ENCODE measurements around the gene PTPN18.
A peak's percentile ranks its signal among the peaks of the same experiment; 100 is the strongest.
"Not testable (repeated sequence)": the region's sequence is repeated elsewhere in the genome, so short reads cannot be mapped to it uniquely, and the experiment has no call there.

The PTPN18 gene

GRCh38 chr2:130355578-130356431 lies at the start of gene PTPN18:
TSS of gene PTPN18 (plus strand) at chr2:130356056. CDS start at chr2:130356108, 52 bp downstream.
- peak; percentile 64 for DNase-seq

DNA sequence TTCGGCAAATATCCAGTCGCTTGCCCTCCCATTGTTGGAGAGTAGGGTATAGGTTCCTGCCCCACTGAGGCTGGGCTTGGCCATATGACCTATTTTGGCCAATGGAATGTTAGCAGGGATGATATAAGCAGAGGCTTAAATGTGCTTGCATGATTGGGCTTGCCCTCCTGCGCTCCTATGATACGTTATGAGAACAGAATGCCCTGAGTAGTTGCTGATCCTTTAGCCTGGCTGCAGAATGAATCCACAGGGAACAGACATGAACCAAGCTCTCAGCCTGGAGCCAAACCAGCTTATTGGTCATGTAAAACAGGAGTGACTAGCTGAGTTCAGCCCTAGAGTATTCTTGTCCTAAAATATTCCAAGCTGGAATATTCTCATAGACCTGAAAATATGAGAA lies 48.0 kb upstream of the PTPN18 start:
- DNase-seq, result no peak

DNA sequence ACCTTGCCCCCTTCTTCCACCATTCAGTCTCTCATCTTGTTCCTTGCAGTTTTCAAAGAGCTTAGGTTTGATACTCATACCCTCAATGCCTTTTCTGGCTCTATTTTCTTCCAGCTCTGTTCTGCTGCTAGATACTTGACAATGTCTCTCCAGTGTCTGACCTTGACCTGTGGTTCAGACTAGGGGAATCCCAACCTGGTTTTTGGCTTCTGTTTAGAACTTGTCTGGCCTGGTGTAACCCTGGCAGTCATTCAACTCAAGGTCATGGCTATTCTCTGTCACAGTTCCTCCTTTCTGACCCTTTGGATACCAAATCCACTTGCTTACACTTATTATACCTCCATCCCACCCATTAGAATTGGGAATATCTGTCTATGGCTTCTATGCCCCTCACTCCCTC lies 45.0 kb upstream of the PTPN18 start:
- DNase-seq, result no peak

- DNase-seq, result no peak
Measured at GRCh38 chr2:130313812-130314334, 42.0 kb upstream of the PTPN18 start.

- no peak for DNase-seq
Measured at GRCh38 chr2:130314377-130314776, 41.5 kb upstream of the PTPN18 start.

GRCh38 chr2:130316596-130316995 lies 39.3 kb upstream of the PTPN18 start:
- no peak for DNase-seq

DNA sequence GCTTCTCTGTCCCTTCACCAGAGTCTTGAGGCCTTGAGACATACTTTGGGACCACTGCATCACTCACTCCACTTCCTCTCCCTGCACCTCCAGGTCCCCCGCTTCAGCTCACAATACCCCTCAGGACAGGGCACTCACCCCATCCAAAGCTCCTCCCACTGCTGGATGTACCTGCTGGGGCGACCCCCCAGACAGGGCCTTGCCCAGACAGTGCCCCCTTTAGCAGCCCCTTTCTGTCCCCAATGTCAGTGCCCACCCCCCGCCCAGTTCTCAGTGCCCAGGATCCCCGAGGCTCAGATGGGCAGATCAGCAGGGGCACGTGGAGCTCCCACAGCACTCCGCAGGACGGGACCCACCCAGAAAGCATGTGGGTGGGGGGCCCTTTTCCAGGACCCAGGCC lies 37.0 kb upstream of the PTPN18 start:
- DNase-seq, result no peak

- DNase-seq, result no peak
Measured at GRCh38 chr2:130319536-130319935, 36.3 kb upstream of the PTPN18 start.

GRCh38 chr2:130327703-130328527 lies 27.9 kb upstream of the PTPN18 start:
- DNase-seq, result no peak

- DNase-seq, result no peak
Measured at GRCh38 chr2:130328710-130329109, 27.1 kb upstream of the PTPN18 start.

GRCh38 chr2:130332271-130333073 lies 23.4 kb upstream of the PTPN18 start:
- DNase-seq, result no peak

DNA sequence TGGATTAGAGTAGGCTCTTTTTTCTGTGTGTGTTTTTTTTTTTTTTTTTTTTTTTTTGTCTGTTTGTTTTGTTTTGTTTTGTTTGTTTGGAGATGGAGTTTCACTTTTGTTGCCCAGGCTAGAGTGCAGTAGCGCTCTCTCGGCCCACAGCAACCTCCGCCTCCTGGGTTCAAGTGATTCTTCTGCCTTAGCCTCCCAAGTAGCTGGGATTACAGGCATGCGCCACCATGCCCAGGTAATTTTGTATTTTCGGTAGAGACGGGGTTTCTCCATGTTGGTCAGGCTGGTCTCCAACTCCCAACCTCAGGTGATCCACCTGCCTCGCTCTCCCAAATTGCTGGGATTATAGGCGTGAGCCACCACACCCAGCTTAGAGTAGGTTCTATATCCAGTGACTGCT lies 22.6 kb upstream of the PTPN18 start:
- DNase-seq, result not testable (repeated sequence)

DNA sequence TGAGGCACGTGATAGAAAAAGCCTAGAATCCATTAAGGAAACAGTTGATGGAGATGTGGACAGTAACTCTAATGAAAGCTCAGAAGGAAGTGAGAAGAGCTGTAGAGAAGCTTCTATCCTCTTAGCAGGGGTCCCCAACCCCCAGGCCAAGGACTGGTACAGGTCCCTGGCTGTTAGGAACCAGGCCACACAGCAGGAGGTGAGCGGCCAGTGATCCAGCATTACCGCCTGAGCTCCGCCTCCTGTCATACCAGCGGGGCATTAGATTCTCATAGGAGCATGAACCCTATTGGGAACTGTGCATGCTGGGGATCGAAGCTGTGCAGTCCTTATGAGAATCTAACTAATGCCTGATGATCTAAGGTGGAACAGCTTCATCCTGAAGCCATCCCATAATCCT lies 21.8 kb upstream of the PTPN18 start:
- no peak for DNase-seq

GRCh38 chr2:130335226-130335625 lies 20.6 kb upstream of the PTPN18 start:
- no peak for DNase-seq

- no peak for DNase-seq
Measured at GRCh38 chr2:130336150-130336876, 19.5 kb upstream of the PTPN18 start.

DNA sequence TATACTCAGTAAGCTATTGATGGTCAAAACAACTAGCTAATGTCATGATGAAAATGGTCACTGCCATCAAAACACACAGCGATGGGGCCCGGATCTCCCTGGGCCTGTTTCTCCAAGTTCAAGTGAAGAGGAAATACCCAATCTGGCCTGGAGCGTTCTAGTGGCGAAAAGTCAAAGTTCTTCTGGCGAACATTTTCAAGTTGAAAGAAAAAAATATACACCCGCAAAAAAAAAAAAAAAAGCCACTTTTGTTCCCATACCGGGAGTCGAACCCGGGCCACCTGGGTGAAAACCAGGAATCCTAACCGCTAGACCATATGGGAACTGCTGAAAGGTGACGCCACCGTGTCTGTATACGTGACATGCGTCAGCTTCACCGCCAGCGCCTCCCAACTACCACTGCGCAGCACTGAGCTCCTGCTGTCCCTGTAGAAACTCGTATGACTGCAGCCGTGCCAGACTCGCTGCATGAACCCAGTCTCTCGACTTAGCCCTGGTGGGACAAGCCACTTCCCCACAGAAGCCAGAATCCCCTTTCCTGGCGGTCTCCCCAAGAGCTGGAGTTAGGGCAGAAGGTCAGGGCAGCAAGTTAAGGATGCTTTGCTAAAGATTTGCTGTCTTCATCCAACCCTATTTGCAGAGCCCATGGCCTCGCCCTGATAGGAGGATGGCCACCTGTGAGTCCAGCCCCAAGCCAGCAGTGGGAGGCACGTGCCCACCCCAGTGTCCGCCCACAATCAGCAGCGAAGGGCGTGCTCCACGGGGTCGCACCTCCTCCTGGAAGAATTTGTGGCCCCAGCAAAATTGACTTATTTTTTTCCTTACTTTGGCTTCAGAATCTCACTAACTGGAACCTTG lies 18.8 kb upstream of the PTPN18 start:
- peak; percentile 69 for DNase-seq

GRCh38 chr2:130337735-130338325 lies 18.0 kb upstream of the PTPN18 start:
- no peak for DNase-seq

- no peak for DNase-seq
Measured at GRCh38 chr2:130338793-130339345, 17.0 kb upstream of the PTPN18 start.

GRCh38 chr2:130339885-130340745 lies 15.7 kb upstream of the PTPN18 start:
- DNase-seq, result no peak
